IMR-90 (cell line): Measurements from ENCODE around the gene RAC2. TPM values are rescaled to one million over a fixed set of nuclear protein-coding genes. Genes with fewer than 3 reads are reported as not detected.
A peak's percentile ranks its signal among the peaks of the same experiment; 100 is the strongest.

ENCODE experiments used
- ATAC-seq: fragments of 200-7000 bp; cut with Tn5 transposase; 2 replicates; pipeline ENCODE4 v1.9.1; 2020; ENCODE audit warnings: low read depth, mild to moderate bottlenecking, moderate library complexity
- BruUV-seq: library from RNA; stranded (reverse); fragments of 400-500 nt; replicated peaks from 2 replicates; lab custom pipeline; 2021; lab: Mats Ljungman, UMichigan
- CTCF ChIA-PET: fragments of 300-600 bp; formaldehyde crosslinking; extraction: SDS; loops from one replicate; lab custom pipeline; 2021; ENCODE audit warnings: antibody characterized with exemption; lab: Yijun Ruan, JAX
- POLR2A ChIA-PET: fragments of 300-600 bp; sonication (Branson Sonifier 250); formaldehyde crosslinking; loops from one replicate; lab custom pipeline; 2022; ENCODE audit warnings: antibody characterized with exemption; ENCODE audit not compliant: unreplicated experiment; lab: Charles Lee
- DNase-seq: peaks from one replicate; pipeline ENCODE4 v3.0.0; 2013
- H2AFZ ChIP-seq: replicated peaks from 2 replicates; pipeline ENCODE3; 2013; ENCODE audit warnings: low read length, mild to moderate bottlenecking; ENCODE audit not compliant: poor library complexity
- H2AK5ac ChIP-seq: 2 replicates; pipeline ENCODE4 v1.6.1; 2013; ENCODE audit warnings: low read depth, low read length, inconsistent platforms
- H2AK9ac ChIP-seq: replicated peaks from 2 replicates; pipeline ENCODE3; 2013; ENCODE audit warnings: mild to moderate bottlenecking, low read depth, low read length, moderate library complexity; ENCODE audit not compliant: poor library complexity
- H2BK120ac ChIP-seq: 2 replicates; pipeline ENCODE4 v1.6.1; 2013; ENCODE audit warnings: low read depth, low read length, inconsistent platforms
- H2BK15ac ChIP-seq: 3 replicates; pipeline ENCODE4 v1.6.1; 2013; ENCODE audit warnings: low read depth, low read length, inconsistent platforms
- H2BK20ac ChIP-seq: 2 replicates; pipeline ENCODE4 v1.6.1; 2013; ENCODE audit warnings: low read depth, mild to moderate bottlenecking, inconsistent platforms, low read length, moderate library complexity
- H2BK5ac ChIP-seq: 2 replicates; pipeline ENCODE4 v1.6.1; 2013; ENCODE audit warnings: mild to moderate bottlenecking, low read depth, low read length, inconsistent platforms; ENCODE audit not compliant: poor library complexity, severe bottlenecking
- H3K14ac ChIP-seq: replicated peaks from 2 replicates; pipeline ENCODE4 v1.6.1; 2013; ENCODE audit warnings: low read depth, low read length, inconsistent platforms
- H3K18ac ChIP-seq: 2 replicates; pipeline ENCODE4 v1.6.1; 2013; ENCODE audit warnings: low read depth, low read length, control low read depth
- H3K23ac ChIP-seq: 2 replicates; pipeline ENCODE4 v1.6.1; 2013; ENCODE audit warnings: low read depth, low read length, inconsistent platforms
- H3K27ac ChIP-seq: 2 replicates; pipeline ENCODE4 v1.5.1; 2013; ENCODE audit warnings: mild to moderate bottlenecking, control low read depth, low read length; ENCODE audit not compliant: insufficient read depth
- H3K27me3 ChIP-seq: 2 replicates; pipeline ENCODE4 v1.6.1; 2013; ENCODE audit warnings: low read length; ENCODE audit not compliant: control insufficient read depth, insufficient read depth
- H3K36me3 ChIP-seq: 2 replicates; pipeline ENCODE4 v1.6.1; 2013; ENCODE audit warnings: low read length, mixed read lengths; ENCODE audit not compliant: control insufficient read depth, insufficient read depth
- H3K4ac ChIP-seq: 2 replicates; pipeline ENCODE4 v1.6.1; 2013; ENCODE audit warnings: low read depth, low read length, inconsistent platforms
- H3K4me1 ChIP-seq: 2 replicates; pipeline ENCODE4 v1.6.1; 2013; ENCODE audit warnings: low read length, mixed read lengths; ENCODE audit not compliant: control insufficient read depth, insufficient read depth
- H3K4me2 ChIP-seq: 2 replicates; pipeline ENCODE4 v1.6.1; 2013; ENCODE audit warnings: low read depth, mild to moderate bottlenecking, control low read depth, low read length, moderate library complexity
- H3K4me3 ChIP-seq: 2 replicates; pipeline ENCODE4 v1.5.1; 2013; ENCODE audit warnings: low read depth, mild to moderate bottlenecking, control low read depth, low read length, moderate library complexity; ENCODE audit not compliant: insufficient read depth
- H3K56ac ChIP-seq: 2 replicates; pipeline ENCODE4 v1.6.1; 2013; ENCODE audit warnings: low read length, inconsistent platforms; ENCODE audit not compliant: insufficient read depth; ENCODE audit errors: extremely low read depth
- H3K79me1 ChIP-seq, 2 experiments: 2 replicates each; pipeline ENCODE4 v1.6.1; 2013; ENCODE audit warnings: low read length in 2 of 2, inconsistent platforms in 1 of 2, low read depth in 1 of 2
- H3K9ac ChIP-seq: 2 replicates; pipeline ENCODE4 v1.6.1; 2013; ENCODE audit warnings: low read depth, low read length, control low read depth
- H3K9me1 ChIP-seq: 2 replicates; pipeline ENCODE4 v1.6.1; 2013; ENCODE audit warnings: low read length, inconsistent platforms; ENCODE audit not compliant: insufficient read depth
- H3K9me3 ChIP-seq: 2 replicates; pipeline ENCODE4 v1.6.1; 2013; ENCODE audit warnings: low read length; ENCODE audit not compliant: control insufficient read depth, insufficient read depth
- H4K20me1 ChIP-seq: 2 replicates; pipeline ENCODE4 v1.6.1; 2013; ENCODE audit warnings: low read length, inconsistent platforms; ENCODE audit not compliant: insufficient read depth
- H4K5ac ChIP-seq: 2 replicates; pipeline ENCODE4 v1.6.1; 2013; ENCODE audit warnings: mild to moderate bottlenecking, low read depth, low read length, control low read depth
- H4K8ac ChIP-seq, 2 experiments: 2 replicates each; pipeline ENCODE4 v1.6.1; 2013; ENCODE audit warnings: low read depth in 2 of 2, low read length in 2 of 2, control low read depth in 1 of 2, inconsistent platforms in 1 of 2
- H4K91ac ChIP-seq: 2 replicates; pipeline ENCODE4 v1.6.1; 2013; ENCODE audit warnings: low read depth, low read length, inconsistent platforms; ENCODE audit not compliant: insufficient read depth
- BHLHE40 ChIP-seq: fragments of 150-350 bp; IDR thresholded peaks from 2 replicates; pipeline ENCODE4 v1.6.1; 2016; ENCODE audit warnings: mild to moderate bottlenecking, low read depth, low read length
- CHD1 ChIP-seq: IDR thresholded peaks from 2 replicates; pipeline ENCODE4 v1.6.1; 2012; ENCODE audit warnings: low read depth, low read length, improper control_type of control experiment
- FOS ChIP-seq: fragments of 150-350 bp; IDR thresholded peaks from 2 replicates; pipeline ENCODE4 v1.6.1; 2016; ENCODE audit warnings: low read depth, low read length
- MAFK ChIP-seq: IDR thresholded peaks from 2 replicates; pipeline ENCODE4 v1.6.1; 2012; ENCODE audit warnings: low read depth, low read length, improper control_type of control experiment
- RCOR1 ChIP-seq: IDR thresholded peaks from 2 replicates; pipeline ENCODE4 v1.6.1; 2012; ENCODE audit warnings: mild to moderate bottlenecking, low read length, improper control_type of control experiment; ENCODE audit not compliant: insufficient replicate concordance
- RFX5 ChIP-seq: IDR thresholded peaks from 2 replicates; pipeline ENCODE4 v1.8.0; 2012; ENCODE audit warnings: low read depth, mild to moderate bottlenecking, low read length, moderate library complexity
- SMC3 ChIP-seq: fragments of 150-350 bp; IDR thresholded peaks from 2 replicates; pipeline ENCODE4 v1.6.1; 2016; ENCODE audit warnings: low read depth, mild to moderate bottlenecking, antibody characterized with exemption, low read length, moderate library complexity
- WGBS, 2 experiments: methylation state at CpG; one replicate each; pipeline versions ENCODE4 v1.1.5 to v1.1.7; 2013; ENCODE audit warnings: missing lambda C conversion rate in 2 of 2; ENCODE audit not compliant: insufficient read length in 1 of 2; ENCODE audit errors: extremely low coverage in 2 of 2; 5-methylcytosine and 5-hydroxymethylcytosine counted together
- dilution Hi-C: fragments of 300-500 bp; cut with HindIII; formaldehyde crosslinking; loops from one replicate; pipeline ENCODE4 v1.14.3; 2018; ENCODE audit warnings: low sequenced_read_pairs; ENCODE audit not compliant: unreplicated experiment
- in situ Hi-C: fragments of 300-500 bp; cut with MboI; formaldehyde crosslinking; loops from 3 replicates; pipeline ENCODE4 v1.14.3; 2019; ENCODE audit warnings: low sequenced_read_pairs, inconsistent platforms, mixed read lengths
- intact Hi-C: fragments of 100-400 bp; cut with micrococcal nuclease; formaldehyde crosslinking; loops from 2 replicates; pipeline ENCODE4 v1.10.0; 2022
- polyA plus RNA-seq, 3 experiments: library from polyadenylated mRNA; depleted of rRNA; stranded (reverse); fragments of >200 nt; gene quantifications; 2 replicates each; pipeline ENCODE4 v1.2.3, GENCODE V29; 2012; ENCODE audit warnings: low replicate concordance in 1 of 3
- total RNA-seq: library from RNA; depleted of rRNA; stranded (reverse); fragments of >200 nt; gene quantifications from 2 replicates; pipeline ENCODE4 v1.2.3, GENCODE V29; 2012
- TF ChIP-seq, protein P1 (sequence below): conservative IDR thresholded peaks from 2 replicates; pipeline ENCODE4 v1.5.1; 2012; ENCODE audit warnings: mild to moderate bottlenecking, low read depth, low read length, improper control_type of control experiment
- TF ChIP-seq, protein P2 (sequence below): fragments of 150-350 bp; IDR thresholded peaks from 2 replicates; pipeline ENCODE4 v1.6.1; 2016; ENCODE audit warnings: low read depth, mild to moderate bottlenecking, low read length, moderate library complexity, borderline replicate concordance
- TF ChIP-seq, protein P3 (sequence below): fragments of 150-350 bp; IDR thresholded peaks from 2 replicates; pipeline ENCODE4 v1.6.1; 2017; ENCODE audit warnings: mild to moderate bottlenecking, antibody characterized with exemption, low read length, low read depth

Gene RAC2
- total and polyA plus RNA-seq, 2 of the 4 experiments (the other 2 are of a cell fraction): 10.0 to 72.3 TPM

DNA sequence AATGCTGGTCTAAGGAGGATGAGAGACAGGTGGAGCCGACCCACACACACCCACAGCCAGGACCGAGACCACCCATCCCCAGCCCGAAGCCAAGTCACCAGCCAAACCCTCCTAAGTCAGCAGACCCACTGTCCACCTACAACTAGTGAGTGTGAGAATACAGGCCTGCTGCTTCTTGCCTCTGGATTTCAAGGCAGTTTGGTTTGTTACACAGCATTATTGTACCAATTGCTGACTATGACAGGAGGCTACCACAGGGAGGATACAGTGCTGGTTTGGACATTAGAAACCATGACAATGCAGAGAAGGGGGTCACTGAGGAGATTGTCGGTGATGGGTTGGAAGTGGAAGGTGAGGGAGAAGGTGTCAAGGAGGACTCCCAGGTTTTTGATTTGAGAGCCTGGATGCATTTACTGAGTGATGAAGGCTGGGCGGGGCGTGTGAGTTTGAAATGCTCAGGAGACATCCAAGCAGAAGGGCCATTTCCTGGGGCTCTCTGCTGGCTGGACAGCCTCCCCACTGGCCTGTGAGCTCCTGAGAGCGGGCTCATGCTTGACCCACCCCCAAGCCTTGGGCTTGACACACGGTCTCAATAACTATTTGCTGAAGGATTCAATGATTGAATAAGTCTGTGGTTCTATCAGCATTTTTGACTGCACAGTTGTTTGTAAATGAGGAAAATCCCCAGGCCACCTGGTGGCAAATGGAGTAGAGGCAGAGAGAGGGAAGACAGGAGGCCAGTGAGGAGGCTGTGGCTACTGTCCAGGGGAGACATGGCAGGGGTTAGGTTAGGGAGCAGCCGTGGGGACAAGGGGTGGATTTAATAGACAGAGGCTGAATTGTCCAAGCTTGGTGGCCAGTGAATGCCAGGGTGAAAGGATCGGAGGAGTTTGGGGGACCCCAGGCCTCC is 22.4 kb downstream of the RAC2 start:
- no peak overlapping the region for H3K4ac ChIP-seq
- H4K91ac ChIP-seq: no peak overlapping the region
- no peak overlapping the region for H2AK9ac ChIP-seq
- no peak overlapping the region for H3K56ac ChIP-seq
- intact Hi-C loops: no loop called here
- no peak overlapping the region for H2AK5ac ChIP-seq
- H3K79me1 ChIP-seq: no peaks in the 10 kb centered on the region
- H3K27ac ChIP-seq: no peak overlapping the region
- no peak overlapping the region for H2BK15ac ChIP-seq
- H4K5ac ChIP-seq: no peak overlapping the region
- no peak overlapping the region for H2BK120ac ChIP-seq
- no peak overlapping the region for H2BK20ac ChIP-seq
- H3K4me3 ChIP-seq: no peak overlapping the region
- H3K36me3 ChIP-seq: no peaks in the 10 kb centered on the region
- no peak for ATAC-seq
- H3K9me1 ChIP-seq: no peaks in the 10 kb centered on the region
- peaks cover 6% of the 10 kb centered on the region for H3K9me3 ChIP-seq
- no peaks in the 10 kb centered on the region; the same call in 1 of the 2 replicates for H4K20me1 ChIP-seq
- H3K27me3 ChIP-seq: peaks cover 25% of the 10 kb centered on the region
- in situ Hi-C loops: no loop called here
- TF ChIP-seq BHLHE40 (no peak), CHD1 (no peak), SMC3 (no peak), RCOR1 (no peak), MAFK (no peak), FOS (no peak), RFX5 (no peak)
- TF ChIP-seq, protein P1, sequence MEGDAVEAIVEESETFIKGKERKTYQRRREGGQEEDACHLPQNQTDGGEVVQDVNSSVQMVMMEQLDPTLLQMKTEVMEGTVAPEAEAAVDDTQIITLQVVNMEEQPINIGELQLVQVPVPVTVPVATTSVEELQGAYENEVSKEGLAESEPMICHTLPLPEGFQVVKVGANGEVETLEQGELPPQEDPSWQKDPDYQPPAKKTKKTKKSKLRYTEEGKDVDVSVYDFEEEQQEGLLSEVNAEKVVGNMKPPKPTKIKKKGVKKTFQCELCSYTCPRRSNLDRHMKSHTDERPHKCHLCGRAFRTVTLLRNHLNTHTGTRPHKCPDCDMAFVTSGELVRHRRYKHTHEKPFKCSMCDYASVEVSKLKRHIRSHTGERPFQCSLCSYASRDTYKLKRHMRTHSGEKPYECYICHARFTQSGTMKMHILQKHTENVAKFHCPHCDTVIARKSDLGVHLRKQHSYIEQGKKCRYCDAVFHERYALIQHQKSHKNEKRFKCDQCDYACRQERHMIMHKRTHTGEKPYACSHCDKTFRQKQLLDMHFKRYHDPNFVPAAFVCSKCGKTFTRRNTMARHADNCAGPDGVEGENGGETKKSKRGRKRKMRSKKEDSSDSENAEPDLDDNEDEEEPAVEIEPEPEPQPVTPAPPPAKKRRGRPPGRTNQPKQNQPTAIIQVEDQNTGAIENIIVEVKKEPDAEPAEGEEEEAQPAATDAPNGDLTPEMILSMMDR: no peak
- TF ChIP-seq, protein P2, sequence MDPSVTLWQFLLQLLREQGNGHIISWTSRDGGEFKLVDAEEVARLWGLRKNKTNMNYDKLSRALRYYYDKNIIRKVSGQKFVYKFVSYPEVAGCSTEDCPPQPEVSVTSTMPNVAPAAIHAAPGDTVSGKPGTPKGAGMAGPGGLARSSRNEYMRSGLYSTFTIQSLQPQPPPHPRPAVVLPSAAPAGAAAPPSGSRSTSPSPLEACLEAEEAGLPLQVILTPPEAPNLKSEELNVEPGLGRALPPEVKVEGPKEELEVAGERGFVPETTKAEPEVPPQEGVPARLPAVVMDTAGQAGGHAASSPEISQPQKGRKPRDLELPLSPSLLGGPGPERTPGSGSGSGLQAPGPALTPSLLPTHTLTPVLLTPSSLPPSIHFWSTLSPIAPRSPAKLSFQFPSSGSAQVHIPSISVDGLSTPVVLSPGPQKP: no peak
- TF ChIP-seq, protein P3, sequence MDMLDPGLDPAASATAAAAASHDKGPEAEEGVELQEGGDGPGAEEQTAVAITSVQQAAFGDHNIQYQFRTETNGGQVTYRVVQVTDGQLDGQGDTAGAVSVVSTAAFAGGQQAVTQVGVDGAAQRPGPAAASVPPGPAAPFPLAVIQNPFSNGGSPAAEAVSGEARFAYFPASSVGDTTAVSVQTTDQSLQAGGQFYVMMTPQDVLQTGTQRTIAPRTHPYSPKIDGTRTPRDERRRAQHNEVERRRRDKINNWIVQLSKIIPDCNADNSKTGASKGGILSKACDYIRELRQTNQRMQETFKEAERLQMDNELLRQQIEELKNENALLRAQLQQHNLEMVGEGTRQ: no peak
- no peak overlapping the region for H3K18ac ChIP-seq
- dilution Hi-C loops: no loop called here
- DNase-seq: no peak
- no peak overlapping the region for H2BK5ac ChIP-seq
- ChIA-PET POLR2A (no interaction called here), CTCF (no interaction called here)
- 100% methylated on average over 1 of the region's 10 CpGs; no CpG with 5 or more reads in 1 of the 2 experiments for WGBS, 2 experiments
- H3K4me2 ChIP-seq: no peak overlapping the region
- no TSS peak for BruUV-seq
- no peak overlapping the region for H3K23ac ChIP-seq
- no peak overlapping the region for H3K14ac ChIP-seq
- H2AFZ ChIP-seq: peak overlapping the region; percentile 58
- no peak overlapping the region for H3K9ac ChIP-seq
- H4K8ac ChIP-seq: no peak overlapping the region
- no peaks in the 10 kb centered on the region for H3K4me1 ChIP-seq
